ENCODE data around the gene POP5.
"Not testable (repeated sequence)": the region's sequence is repeated elsewhere in the genome, so short reads cannot be mapped to it uniquely, and the experiment has no call there.

Gene POP5

DNA sequence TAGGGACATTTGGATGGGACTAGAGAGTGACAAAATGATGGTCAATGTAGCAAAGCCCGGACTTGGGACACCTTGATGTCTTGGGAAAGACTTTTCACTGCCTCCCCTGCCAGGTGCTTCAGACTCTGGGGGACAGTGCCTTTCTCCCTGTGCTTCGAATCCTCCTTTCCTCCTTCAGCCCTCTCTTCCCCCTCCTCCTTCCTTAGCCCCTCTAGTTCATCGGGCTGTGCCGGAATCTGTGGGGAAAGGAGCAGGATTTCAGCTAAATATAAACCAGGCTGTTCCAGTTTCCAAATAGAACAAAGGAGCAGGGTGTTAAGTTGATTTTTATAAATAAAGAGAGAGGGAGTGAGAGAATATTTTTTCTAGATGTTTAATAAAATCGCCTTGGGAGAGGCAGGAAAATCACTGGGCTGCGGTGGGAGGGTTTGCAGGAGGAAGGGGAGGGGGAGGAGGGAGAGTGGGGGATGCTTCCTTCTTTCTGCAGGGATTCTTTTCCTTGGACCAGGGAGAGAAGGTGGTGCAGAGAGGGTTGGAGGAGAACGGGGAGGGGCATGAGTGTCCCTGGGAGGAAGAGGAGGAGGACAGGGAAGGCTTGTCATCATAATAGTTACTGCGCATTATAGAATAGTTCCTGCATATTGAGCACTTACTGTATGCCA lies 37.9 kb upstream of the POP5 start:
- CTCF ChIA-PET, result interaction anchor here (0.5 kb wide), 1 partner anchor 631 kb away, joined by 3 read pairs; no protein-coding TSS in a partner anchor
- POLR2A ChIA-PET (ENCODE audit: low non-redundant PET), result no interaction called here
- no peak for DNase-seq (ENCODE audit: low spot score)

DNA sequence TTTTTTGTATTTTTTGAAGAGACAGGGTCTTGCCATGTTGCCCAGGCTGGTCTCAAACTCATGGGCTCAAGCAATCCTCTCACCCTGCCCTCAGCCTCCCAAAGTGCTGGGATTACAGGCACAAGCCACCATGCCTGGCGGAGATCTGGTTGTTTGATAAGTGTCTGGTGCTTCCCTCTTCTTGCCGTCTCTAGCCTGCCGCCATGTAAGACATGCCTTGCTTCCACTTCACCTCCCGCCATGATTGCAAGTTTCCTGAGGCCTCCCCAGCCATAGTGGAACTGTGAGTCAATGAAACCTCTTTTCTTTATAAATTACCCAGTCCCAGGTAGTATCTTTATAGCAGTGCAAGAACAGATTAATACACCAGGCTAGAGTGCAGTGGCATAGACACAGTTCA lies 36.6 kb upstream of the POP5 start:
- DNase-seq (ENCODE audit: low spot score); H3K27ac ChIP-seq; POLR2A ChIA-PET (ENCODE audit: low non-redundant PET): not testable (repeated sequence)
- CTCF ChIA-PET, result interaction anchor here (0.8 kb wide), 1 partner anchor 12 kb away, joined by 3 read pairs; no protein-coding TSS in a partner anchor

More for the DNA sequence above, 37.9 kb upstream of the POP5 start:
- TF ChIP-seq, protein P1, sequence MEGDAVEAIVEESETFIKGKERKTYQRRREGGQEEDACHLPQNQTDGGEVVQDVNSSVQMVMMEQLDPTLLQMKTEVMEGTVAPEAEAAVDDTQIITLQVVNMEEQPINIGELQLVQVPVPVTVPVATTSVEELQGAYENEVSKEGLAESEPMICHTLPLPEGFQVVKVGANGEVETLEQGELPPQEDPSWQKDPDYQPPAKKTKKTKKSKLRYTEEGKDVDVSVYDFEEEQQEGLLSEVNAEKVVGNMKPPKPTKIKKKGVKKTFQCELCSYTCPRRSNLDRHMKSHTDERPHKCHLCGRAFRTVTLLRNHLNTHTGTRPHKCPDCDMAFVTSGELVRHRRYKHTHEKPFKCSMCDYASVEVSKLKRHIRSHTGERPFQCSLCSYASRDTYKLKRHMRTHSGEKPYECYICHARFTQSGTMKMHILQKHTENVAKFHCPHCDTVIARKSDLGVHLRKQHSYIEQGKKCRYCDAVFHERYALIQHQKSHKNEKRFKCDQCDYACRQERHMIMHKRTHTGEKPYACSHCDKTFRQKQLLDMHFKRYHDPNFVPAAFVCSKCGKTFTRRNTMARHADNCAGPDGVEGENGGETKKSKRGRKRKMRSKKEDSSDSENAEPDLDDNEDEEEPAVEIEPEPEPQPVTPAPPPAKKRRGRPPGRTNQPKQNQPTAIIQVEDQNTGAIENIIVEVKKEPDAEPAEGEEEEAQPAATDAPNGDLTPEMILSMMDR (conservative IDR thresholded peaks at IDR 0.05; ENCODE audit: low read depth), result no peak
- no peak overlapping the region for H3K27ac ChIP-seq

DNA sequence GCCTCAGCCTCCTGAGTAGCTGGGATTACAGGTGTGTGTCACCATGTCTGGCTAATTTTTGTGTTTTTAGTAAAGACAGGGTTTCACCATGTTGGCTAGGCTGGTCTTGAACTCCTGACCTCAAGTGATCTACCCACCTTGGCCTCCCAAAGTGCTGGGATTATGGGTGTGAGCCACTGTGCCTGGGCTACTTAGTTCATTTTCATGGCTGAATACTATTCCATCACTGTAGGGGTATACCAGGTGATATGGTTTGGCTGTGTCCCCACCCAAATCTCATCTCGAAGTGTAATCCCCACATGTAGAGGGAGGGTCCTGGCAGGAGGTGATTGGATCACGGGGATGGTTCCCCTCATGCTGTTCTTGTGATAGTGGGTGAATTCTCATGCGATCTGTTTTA lies 36.0 kb upstream of the POP5 start:
- DNase-seq (ENCODE audit: low spot score); POLR2A ChIA-PET (ENCODE audit: low non-redundant PET); H3K27ac ChIP-seq; CTCF ChIA-PET: not testable (repeated sequence)

DNA sequence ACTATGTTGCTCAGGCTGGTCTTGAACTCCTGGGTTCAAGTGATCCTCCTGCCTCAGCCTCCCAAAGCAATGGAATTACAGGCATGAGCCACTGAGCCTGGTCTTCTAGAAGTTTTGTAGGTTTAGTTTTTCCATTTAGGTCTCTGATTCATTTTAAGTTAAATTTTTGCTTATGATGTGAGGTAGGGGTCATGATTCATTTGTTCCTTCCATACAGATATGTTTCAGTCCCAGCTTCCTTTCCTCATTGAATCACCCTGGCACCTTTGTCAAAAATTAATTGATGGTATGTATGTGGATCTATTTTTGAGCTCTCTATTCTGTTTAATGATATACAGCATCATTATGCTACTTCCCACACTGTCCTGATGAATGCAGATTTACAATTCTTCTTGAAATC lies 33.6 kb upstream of the POP5 start:
- ChIA-PET CTCF (no interaction called here), POLR2A (ENCODE audit: low non-redundant PET) (no interaction called here)
- TF ChIP-seq, protein P1 (conservative IDR thresholded peaks at IDR 0.05; ENCODE audit: low read depth), result no peak
- DNase-seq (ENCODE audit: low spot score), result no peak
- no peak overlapping the region for H3K27ac ChIP-seq

DNA sequence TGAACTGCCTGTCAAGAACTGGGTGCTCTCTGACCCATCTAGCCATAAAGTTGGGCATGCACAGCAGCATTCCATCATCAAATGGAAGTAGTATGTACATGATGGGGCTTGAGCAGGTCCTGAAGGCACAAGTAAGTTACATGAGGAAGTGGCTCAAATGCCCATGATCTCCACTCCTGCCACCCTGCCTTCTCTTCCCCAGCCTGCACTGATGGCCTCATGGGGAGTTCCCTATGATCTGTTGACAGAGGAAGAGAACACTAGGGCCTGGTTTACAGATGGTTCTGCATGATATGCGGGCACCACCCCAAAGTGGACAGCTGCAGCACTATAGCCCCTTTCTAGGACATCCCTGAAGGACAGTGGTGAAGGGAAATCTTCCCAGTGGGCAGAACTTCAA lies 30.3 kb upstream of the POP5 start:
- POLR2A ChIA-PET (ENCODE audit: low non-redundant PET); DNase-seq (ENCODE audit: low spot score); CTCF ChIA-PET; H3K27ac ChIP-seq: not testable (repeated sequence)

DNA sequence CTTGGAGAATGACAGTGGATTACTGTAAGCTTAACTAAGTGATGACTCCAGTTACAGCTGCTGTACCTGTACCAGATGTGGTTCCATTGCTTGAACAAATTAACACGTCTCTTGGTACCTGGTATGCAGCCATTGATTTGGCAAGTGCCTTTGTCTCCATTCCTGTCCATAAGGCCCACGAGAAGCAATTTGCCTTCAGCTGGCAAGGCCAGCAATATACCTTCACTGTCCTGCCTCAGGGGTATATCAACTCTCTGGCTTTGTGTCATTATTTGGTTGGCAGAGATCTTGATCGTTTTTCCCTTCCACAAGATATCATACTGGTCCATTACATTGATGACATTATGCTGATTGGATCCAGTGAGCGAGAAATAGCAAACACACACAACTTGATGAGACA lies 29.4 kb upstream of the POP5 start:
- H3K27ac ChIP-seq, result no peak overlapping the region
- TF ChIP-seq, protein P1 (conservative IDR thresholded peaks at IDR 0.05; ENCODE audit: low read depth), result no peak
- CTCF ChIA-PET, result no interaction called here
- DNase-seq (ENCODE audit: low spot score), result no peak
- POLR2A ChIA-PET (ENCODE audit: low non-redundant PET), result no interaction called here

DNA sequence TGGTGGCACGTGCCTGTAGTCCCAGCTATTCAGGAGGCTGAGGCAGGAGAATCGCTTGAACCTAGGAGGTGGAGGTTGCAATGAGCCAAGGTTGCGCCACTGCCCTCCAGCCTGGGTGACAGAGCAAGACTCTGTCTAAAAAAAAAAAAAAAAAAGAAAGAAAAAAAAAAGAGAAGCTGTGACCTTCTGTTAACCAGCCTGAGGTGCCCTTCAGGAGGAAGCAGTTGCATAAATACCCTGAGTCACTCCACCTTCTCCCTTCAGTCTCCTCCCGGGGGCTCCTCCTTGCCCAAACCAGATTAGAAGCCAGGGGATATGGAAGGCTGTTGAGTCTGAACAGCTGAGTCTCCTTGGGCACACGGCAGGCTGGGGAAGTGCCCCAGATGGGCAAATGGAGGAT lies 21.2 kb upstream of the POP5 start:
- H3K27ac ChIP-seq; POLR2A ChIA-PET (ENCODE audit: low non-redundant PET); DNase-seq (ENCODE audit: low spot score): not testable (repeated sequence)
- CTCF ChIA-PET, result interaction anchor here (1.1 kb wide), 1 partner anchor 19 kb away, joined by 4 read pairs; no protein-coding TSS in a partner anchor

DNA sequence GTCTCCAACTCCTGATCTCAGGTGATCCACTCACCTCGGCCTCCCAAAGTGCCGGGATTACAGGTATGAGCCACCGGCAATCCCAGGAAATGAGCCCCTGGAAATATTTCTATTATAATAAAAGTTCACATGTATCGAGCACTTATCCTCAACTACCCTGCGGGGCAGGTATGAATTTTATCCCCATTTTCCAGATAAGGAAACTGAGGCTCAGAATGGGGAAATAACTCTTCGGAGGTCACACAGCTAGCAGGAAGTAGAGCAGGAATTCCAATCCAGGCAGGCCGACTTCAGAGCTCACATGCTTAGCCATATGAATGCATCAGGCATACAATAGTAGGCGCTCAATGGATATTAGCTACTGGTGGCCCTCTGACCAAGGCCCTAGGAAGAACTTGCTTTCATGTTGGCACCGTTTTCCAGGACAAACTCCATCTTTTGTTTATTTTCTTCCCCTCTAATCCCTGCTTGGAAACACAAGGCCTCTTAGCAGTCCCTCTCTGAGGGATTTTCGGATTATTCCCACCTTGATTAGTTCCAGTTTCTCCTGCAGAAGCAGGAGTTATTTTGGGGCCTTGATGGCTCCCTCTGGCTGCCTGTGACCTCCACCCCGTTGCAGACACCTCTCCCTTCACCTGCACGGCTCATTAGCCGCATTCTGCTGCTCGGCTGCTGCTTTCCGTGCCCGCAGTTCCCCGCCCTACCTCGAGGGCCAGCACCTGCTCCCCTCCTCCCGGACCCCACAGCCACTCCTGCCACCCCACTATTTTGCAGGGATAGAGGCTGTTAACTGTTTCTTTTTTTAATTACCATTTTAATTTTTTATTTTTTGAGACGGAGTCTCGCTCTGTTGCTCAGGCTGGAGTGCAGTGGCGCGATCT lies 18.7 kb upstream of the POP5 start:
- POLR2A ChIA-PET (ENCODE audit: low non-redundant PET), result no interaction called here
- CTCF ChIA-PET, result no interaction called here

More for the DNA sequence above, 18.7 kb upstream of the POP5 start:
- TF ChIP-seq, protein P1 (conservative IDR thresholded peaks at IDR 0.05; ENCODE audit: low read depth), result no peak
- no peak for DNase-seq (ENCODE audit: low spot score)
- no peak overlapping the region for H3K27ac ChIP-seq
